ENCODE data around the gene CENPX.
"Not testable (repeated sequence)": the region's sequence is repeated elsewhere in the genome, so short reads cannot be mapped to it uniquely, and the experiment has no call there.

The CENPX gene

GRCh38 chr17:81990836-81991683 lies 31.6 kb downstream of the CENPX start:
- TF ChIP-seq CTCF (IDR thresholded peaks at IDR 0.05; ENCODE audit: low read depth, low read length, missing control alignments), result no peak
- no peak overlapping the region for H3K4me3 ChIP-seq (ENCODE audit: low read depth, low read length)
- no peak for DNase-seq (ENCODE audit: low read depth)

GRCh38 chr17:81987161-81987770 lies 35.4 kb downstream of the CENPX start:
- no peak for TF ChIP-seq CTCF (IDR thresholded peaks at IDR 0.05; ENCODE audit: low read depth, low read length, missing control alignments)
- DNase-seq (ENCODE audit: low read depth), result no peak
- no peak overlapping the region for H3K4me3 ChIP-seq (ENCODE audit: low read depth, low read length)

GRCh38 chr17:81986606-81987005 lies 36.1 kb downstream of the CENPX start:
- no peak for TF ChIP-seq CTCF (IDR thresholded peaks at IDR 0.05; ENCODE audit: low read depth, low read length, missing control alignments)
- no peak for DNase-seq (ENCODE audit: low read depth)
- H3K4me3 ChIP-seq (ENCODE audit: low read depth, low read length), result no peak overlapping the region

DNA sequence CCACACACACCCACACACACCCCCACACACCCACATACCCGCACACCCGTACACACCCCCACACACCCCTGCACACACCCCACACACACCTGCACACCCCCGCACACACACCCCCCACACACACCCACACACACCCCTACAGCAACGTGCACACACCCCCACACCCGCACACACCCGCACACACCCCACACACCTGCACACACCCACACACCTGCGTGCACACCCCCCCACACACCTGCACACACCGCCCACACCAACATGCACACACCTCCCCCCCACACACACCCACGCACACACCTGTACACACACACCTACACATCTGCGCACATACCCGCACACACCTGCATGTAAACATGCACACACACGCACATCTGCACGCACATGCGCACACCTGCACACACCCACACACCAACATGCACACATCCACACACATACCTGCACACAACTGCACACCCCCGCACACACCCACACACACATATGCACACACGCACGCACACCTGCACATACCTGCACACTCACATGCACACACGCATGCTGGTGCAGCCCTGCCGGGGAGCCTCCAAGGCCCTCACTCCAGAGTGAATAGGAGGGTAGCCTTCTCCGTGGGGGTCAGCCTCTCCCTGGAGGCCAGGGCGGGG lies 37.8 kb downstream of the CENPX start:
- no peak overlapping the region for H3K4me3 ChIP-seq (ENCODE audit: low read depth, low read length)
- no peak for DNase-seq (ENCODE audit: low read depth)
- TF ChIP-seq CTCF (IDR thresholded peaks at IDR 0.05; ENCODE audit: low read depth, low read length, missing control alignments), result no peak

DNA sequence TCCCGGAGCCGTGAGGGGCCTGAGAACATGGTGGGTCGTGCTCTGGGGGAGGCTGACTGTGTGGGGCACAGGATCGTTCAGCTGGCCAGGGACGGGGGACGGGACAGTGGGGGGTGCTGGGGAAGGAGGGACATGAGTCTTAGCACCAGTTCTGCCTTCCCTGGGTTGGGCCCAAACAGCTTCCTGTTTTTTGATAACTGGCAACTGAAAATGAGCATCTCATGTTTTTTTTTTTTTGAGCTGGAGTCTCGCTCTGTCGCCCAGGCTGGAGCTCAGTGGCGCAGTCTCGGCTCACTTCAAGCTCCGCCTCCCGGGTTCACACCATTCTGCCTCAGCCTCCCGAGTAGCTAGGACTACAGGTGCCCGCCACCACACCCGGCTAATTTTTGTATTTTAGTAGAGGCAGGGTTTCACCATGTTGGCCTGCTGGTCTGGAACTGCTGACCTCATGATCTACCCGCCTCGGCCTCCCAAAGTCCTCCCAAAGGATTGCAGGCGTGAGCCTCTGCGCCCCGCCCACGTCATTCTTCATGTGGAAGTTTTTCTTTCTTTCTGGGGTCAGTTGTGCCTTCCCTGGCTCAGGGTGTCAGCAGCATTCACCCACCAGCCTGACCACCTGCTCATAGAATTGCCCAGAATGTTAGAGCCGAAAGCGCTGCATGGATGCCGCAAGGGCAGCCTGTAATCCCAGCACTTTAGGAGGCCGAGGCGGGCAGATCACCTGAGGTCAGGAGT lies 38.9 kb downstream of the CENPX start:
- H3K4me3 ChIP-seq (ENCODE audit: low read depth, low read length), result no peak overlapping the region
- no peak for DNase-seq (ENCODE audit: low read depth)
- no peak for TF ChIP-seq CTCF (IDR thresholded peaks at IDR 0.05; ENCODE audit: low read depth, low read length, missing control alignments)

GRCh38 chr17:81983011-81983638 lies 39.6 kb downstream of the CENPX start:
- TF ChIP-seq CTCF (IDR thresholded peaks at IDR 0.05; ENCODE audit: low read depth, low read length, missing control alignments), result no peak
- H3K4me3 ChIP-seq (ENCODE audit: low read depth, low read length), result no peak overlapping the region
- no peak for DNase-seq (ENCODE audit: low read depth)

- not testable (repeated sequence) for H3K4me3 ChIP-seq (ENCODE audit: low read depth, low read length); DNase-seq (ENCODE audit: low read depth)
These were observed 41.2 kb downstream of the CENPX start for GRCh38 chr17:81981511-81981910.

Measured in GM12864 (cell line).